Kidney (tissue), 14 donors: Measurements from ENCODE around the gene ARHGAP8. TPM values are rescaled to one million over a fixed set of nuclear protein-coding genes. Genes with fewer than 3 reads are reported as not detected.

Experiments used
- DNase-seq, 5 donors: peaks; one replicate each; pipeline ENCODE4 v3.0.0-alpha.2; 2013 to 2020
- FAIRE-seq: peaks from 2 replicates; lab custom pipeline; 2012; peaks lifted over from hg19 to GRCh38; lab: Jason Lieb, UNC
- H3K27ac ChIP-seq, 2 donors: one replicate each; pipeline ENCODE4 v1.7.0; 2013; ENCODE audit warnings: low read depth in 2 of 2, low read length in 2 of 2, inconsistent platforms in 1 of 2
- H3K27me3 ChIP-seq: one replicate; pipeline ENCODE4 v1.7.1; 2013; ENCODE audit warnings: low read length, inconsistent platforms; ENCODE audit not compliant: control insufficient read depth, insufficient read depth
- H3K36me3 ChIP-seq, 3 donors: one replicate each; pipeline versions ENCODE4 v1.7.0 to v1.7.1; 2013; ENCODE audit warnings: low read length in 3 of 3, control low read depth in 1 of 3, inconsistent platforms in 1 of 3; ENCODE audit not compliant: insufficient read depth in 3 of 3, control insufficient read depth in 2 of 3
- H3K4me1 ChIP-seq, 3 donors: one replicate each; pipeline versions ENCODE4 v1.7.0 to v1.7.1; 2013; ENCODE audit warnings: low read length in 3 of 3, inconsistent platforms in 1 of 3, low read depth in 1 of 3; ENCODE audit not compliant: control insufficient read depth in 2 of 3, insufficient read depth in 2 of 3
- H3K4me3 ChIP-seq, 3 donors: one replicate each; pipeline versions ENCODE4 v1.7.0 to v1.8.1; 2013; ENCODE audit warnings: low read length in 3 of 3, control low read depth in 1 of 3, inconsistent platforms in 1 of 3
- H3K9ac ChIP-seq, 3 donors: one replicate each; pipeline versions ENCODE4 v1.7.0 to v1.7.1; 2013; ENCODE audit warnings: low read length in 3 of 3, control low read depth in 1 of 3, inconsistent platforms in 1 of 3
- H3K9me3 ChIP-seq, 3 donors: one replicate each; pipeline versions ENCODE4 v1.7.0 to v1.7.1; 2013; ENCODE audit warnings: low read length in 3 of 3, control low read depth in 1 of 3, inconsistent platforms in 1 of 3; ENCODE audit not compliant: control insufficient read depth in 2 of 3, insufficient read depth in 1 of 3
- intact Hi-C: fragments of 100-400 bp; cut with DNase I; formaldehyde crosslinking; loops from one replicate; pipeline ENCODE4 v1.11.1; 2022
- polyA plus RNA-seq: library from polyadenylated mRNA; stranded (reverse); fragments of 350-450 nt; fragmentation: Illumina TruSeq; extraction: RNeasy Lipid Tissue Mini Kit (QIAGEN cat#74804); gene quantifications from one replicate; pipeline ENCODE4 v1.2.3, GENCODE V29; 2014; ENCODE audit warnings: low read depth, low replicate concordance; ENCODE audit not compliant: insufficient read depth
- total RNA-seq: library from RNA; stranded (reverse); fragmentation: NEBNext Ultra II Directional; extraction: Animal tissue kit (Norgen Biotek cat#: 25700); gene quantifications from one replicate; pipeline ENCODE4 v1.2.1, GENCODE V29; 2021
- TF ChIP-seq, protein P1 (sequence below): IDR thresholded peaks from 3 replicates; pipeline ENCODE4 v1.5.1; 2012; ENCODE audit warnings: mild to moderate bottlenecking, moderate library complexity, borderline replicate concordance; ENCODE audit not compliant: insufficient read depth; ENCODE audit errors: extremely low read depth
- donor health status: control.
- donor health status: control.
- donor health status: control.
- donor health status: control.
- donor health status: control.
- donor health status: DM: yes; HTN: yes; CAD: no.
- donor health status: Normal renal cell carcinoma (clear cell type).

ARHGAP8 gene
- total and polyA plus RNA-seq, 2 donors from 2014 or later = 30.2 to 35.7 TPM

DNA sequence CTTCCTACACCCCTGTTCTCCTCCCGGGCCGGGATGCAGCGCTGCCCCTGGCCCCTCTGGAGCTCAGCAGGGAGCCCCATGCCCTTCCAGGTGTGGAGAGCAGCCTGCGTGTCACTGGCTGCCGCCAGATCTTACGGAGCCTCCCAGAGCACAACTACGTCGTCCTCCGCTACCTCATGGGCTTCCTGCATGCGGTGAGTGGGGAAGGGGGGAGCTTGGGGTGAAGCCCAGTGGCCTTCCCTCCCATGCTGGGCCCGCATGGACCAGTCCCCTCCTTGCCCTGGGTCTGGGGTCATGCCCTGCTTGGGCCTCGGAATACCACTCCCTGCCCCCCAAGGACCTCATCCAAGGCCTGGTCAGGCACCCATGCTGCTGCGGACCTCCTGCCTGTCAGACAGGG, 107.3 kb downstream of the ARHGAP8 start:
- Histone ChIP-seq H3K9me3 (no peaks in the 10 kb centered on the region), H3K27me3 (no peaks in the 10 kb centered on the region), H3K9ac (no peak overlapping the region), H3K4me3 (no peak overlapping the region), H3K36me3 (peaks cover 0 to 2% (median 0%) of the 10 kb centered on the region in 3 donors), H3K4me1 (no peaks in the 10 kb centered on the region), H3K27ac (no peak overlapping the region)
- TF ChIP-seq, protein P1, sequence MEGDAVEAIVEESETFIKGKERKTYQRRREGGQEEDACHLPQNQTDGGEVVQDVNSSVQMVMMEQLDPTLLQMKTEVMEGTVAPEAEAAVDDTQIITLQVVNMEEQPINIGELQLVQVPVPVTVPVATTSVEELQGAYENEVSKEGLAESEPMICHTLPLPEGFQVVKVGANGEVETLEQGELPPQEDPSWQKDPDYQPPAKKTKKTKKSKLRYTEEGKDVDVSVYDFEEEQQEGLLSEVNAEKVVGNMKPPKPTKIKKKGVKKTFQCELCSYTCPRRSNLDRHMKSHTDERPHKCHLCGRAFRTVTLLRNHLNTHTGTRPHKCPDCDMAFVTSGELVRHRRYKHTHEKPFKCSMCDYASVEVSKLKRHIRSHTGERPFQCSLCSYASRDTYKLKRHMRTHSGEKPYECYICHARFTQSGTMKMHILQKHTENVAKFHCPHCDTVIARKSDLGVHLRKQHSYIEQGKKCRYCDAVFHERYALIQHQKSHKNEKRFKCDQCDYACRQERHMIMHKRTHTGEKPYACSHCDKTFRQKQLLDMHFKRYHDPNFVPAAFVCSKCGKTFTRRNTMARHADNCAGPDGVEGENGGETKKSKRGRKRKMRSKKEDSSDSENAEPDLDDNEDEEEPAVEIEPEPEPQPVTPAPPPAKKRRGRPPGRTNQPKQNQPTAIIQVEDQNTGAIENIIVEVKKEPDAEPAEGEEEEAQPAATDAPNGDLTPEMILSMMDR = no peak
- intact Hi-C loops = no loop called here
- DNase-seq (peak in 1 of 5 donors; percentile 52), FAIRE-seq (no peak)

DNA sequence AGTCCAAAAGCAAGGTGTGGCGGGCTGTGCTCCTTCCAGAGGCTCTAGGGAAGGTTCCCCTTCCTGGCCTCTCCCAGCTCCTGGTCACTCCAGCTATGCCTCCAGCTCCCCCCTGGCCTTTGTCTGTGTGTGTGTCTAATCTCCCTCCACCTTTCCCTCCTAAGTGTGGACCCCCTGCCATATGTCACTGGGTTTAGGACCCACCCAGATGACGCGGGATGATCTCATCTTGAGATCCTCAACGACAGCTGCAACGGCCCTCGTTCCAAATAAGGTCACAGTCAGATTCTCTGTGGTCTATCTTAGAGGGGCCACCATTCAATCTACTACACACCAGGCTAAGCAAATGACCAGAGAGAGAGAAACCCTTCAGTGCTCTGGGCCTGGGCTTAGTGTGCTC, 107.9 kb downstream of the ARHGAP8 start:
- Histone ChIP-seq H3K27ac (no peak overlapping the region), H3K4me1 (no peaks in the 10 kb centered on the region), H3K4me3 (no peak overlapping the region), H3K9ac (no peak overlapping the region), H3K36me3 (peaks cover 0 to 2% (median 0%) of the 10 kb centered on the region in 3 donors), H3K9me3 (no peaks in the 10 kb centered on the region), H3K27me3 (no peaks in the 10 kb centered on the region)
- no peak for FAIRE-seq
- peak in 1 of 5 donors; percentile 39 for DNase-seq
- intact Hi-C loops = no loop called here
- TF ChIP-seq, protein P1 = no peak

DNA sequence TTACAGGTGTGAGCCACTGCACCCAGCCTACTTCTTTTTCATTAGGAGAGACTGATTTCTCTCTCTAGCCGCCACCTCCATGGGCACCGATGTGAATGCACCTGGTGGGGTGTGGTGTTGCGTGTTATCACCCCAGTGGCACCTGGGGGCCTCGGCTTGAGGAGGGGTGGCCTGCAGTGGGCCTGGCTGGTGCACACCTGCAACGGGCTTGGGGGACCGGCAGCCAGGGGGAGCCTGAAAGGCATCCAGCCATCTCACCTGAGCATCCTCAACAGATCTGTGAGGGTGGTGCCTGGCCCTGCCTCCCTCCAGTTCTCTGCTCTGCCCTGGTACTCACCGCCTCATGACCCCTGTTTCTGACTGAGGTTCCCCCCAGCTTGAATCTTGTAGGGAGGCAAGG, 108.9 kb downstream of the ARHGAP8 start:
- Histone ChIP-seq H3K4me3 (no peak overlapping the region), H3K9ac (no peak overlapping the region), H3K27me3 (no peaks in the 10 kb centered on the region), H3K36me3 (peaks cover 0 to 2% (median 0%) of the 10 kb centered on the region in 3 donors), H3K9me3 (no peaks in the 10 kb centered on the region), H3K4me1 (no peaks in the 10 kb centered on the region), H3K27ac (no peak overlapping the region)
- intact Hi-C loops = no loop called here
- FAIRE-seq (no peak), DNase-seq (peak in 1 of 5 donors; percentile 72)
- TF ChIP-seq, protein P1 = no peak

DNA sequence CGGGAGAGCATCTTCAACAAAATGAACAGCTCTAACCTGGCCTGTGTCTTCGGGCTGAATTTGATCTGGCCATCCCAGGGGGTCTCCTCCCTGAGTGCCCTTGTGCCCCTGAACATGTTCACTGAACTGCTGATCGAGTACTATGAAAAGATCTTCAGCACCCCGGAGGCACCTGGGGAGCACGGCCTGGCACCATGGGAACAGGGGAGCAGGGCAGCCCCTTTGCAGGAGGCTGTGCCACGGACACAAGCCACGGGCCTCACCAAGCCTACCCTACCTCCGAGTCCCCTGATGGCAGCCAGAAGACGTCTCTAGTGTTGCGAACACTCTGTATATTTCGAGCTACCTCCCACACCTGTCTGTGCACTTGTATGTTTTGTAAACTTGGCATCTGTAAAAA, 109.9 kb downstream of the ARHGAP8 start:
- intact Hi-C loops = no loop called here
- no peaks in the 10 kb centered on the region for H3K9me3 ChIP-seq
- DNase-seq (peak in 1 of 5 donors; percentile 16), FAIRE-seq (no peak)
- no peak overlapping the region for H3K4me3 ChIP-seq
- no peak overlapping the region for H3K27ac ChIP-seq
- peaks cover 0 to 2% (median 0%) of the 10 kb centered on the region in 3 donors for H3K36me3 ChIP-seq
- H3K27me3 ChIP-seq = no peaks in the 10 kb centered on the region
- TF ChIP-seq, protein P1 = no peak
- no peaks in the 10 kb centered on the region for H3K4me1 ChIP-seq
- no peak overlapping the region for H3K9ac ChIP-seq
